A549 (cell line): ENCODE results near the gene ZNF335.

Source experiments
- KDM1A ChIP-seq: fragments of 200-600 bp; sonication (generic); IDR thresholded peaks from 2 replicates; pipeline ENCODE4 v1.6.1; 2016; ENCODE audit warnings: low read depth, mild to moderate bottlenecking
- MAZ ChIP-seq: fragments of 150-350 bp; IDR thresholded peaks from 2 replicates; pipeline ENCODE4 v1.6.1; 2014; ENCODE audit warnings: antibody characterized with exemption, low read depth, low read length, borderline replicate concordance
- POLR2A ChIP-seq: IDR thresholded peaks from 2 replicates; pipeline ENCODE4 v1.6.1; 2012; ENCODE audit warnings: mild to moderate bottlenecking, low read length
- SREBF2 ChIP-seq: fragments of 450-650 bp; IDR thresholded peaks from 2 replicates; pipeline ENCODE4 v1.6.1; 2014; ENCODE audit warnings: mild to moderate bottlenecking, moderate library complexity

- no peak for TF ChIP-seq POLR2A
- no peak for TF ChIP-seq KDM1A
- no peak for TF ChIP-seq SREBF2
- TF ChIP-seq MAZ = no peak
These were observed 46.1 kb upstream of the ZNF335 start for GRCh38 chr20:46018112-46018511.
